Ascending aorta (tissue), 2 donors: ENCODE measurements around the gene GPR62. TPM values are rescaled to one million over a fixed set of nuclear protein-coding genes. Genes with fewer than 3 reads are reported as not detected.
A peak's percentile ranks its signal among the peaks of the same experiment; 100 is the strongest.

Source experiments
- DNase-seq, 2 donors: peaks; one replicate each; pipeline ENCODE4 v3.0.0-alpha.2; 2019; ENCODE audit warnings: low spot score in 2 of 2
- H3K27ac ChIP-seq, 2 donors: fragments of 200-600 bp; sonication (generic); one replicate each; pipeline ENCODE4 v1.5.1; 2016 to 2017; ENCODE audit warnings: mild to moderate bottlenecking in 1 of 2
- H3K27me3 ChIP-seq: fragments of 200-600 bp; sonication (generic); one replicate; pipeline ENCODE4 v1.5.1; 2017
- H3K36me3 ChIP-seq, 2 donors: fragments of 200-600 bp; sonication (generic); one replicate each; pipeline ENCODE4 v1.5.1; 2016
- H3K4me1 ChIP-seq, 2 donors: fragments of 200-600 bp; sonication (generic); one replicate each; pipeline ENCODE4 v1.5.1; 2016 to 2017; ENCODE audit warnings: mild to moderate bottlenecking in 1 of 2
- H3K4me3 ChIP-seq, 2 donors: fragments of 200-600 bp; sonication (generic); one replicate each; pipeline ENCODE4 v1.5.1; 2016 to 2017; ENCODE audit warnings: mild to moderate bottlenecking in 1 of 2
- H3K9me3 ChIP-seq, 2 donors: fragments of 200-600 bp; sonication (generic); one replicate each; pipeline ENCODE4 v1.5.1; 2016
- intact Hi-C: fragments of 100-400 bp; cut with DNase I; formaldehyde crosslinking; loops from one replicate; pipeline ENCODE4 v1.15.1; 2023
- total RNA-seq: library from RNA; depleted of rRNA; stranded (reverse); fragments of >200 nt; gene quantifications from one replicate; pipeline ENCODE4 v1.1.0, GENCODE V29; 2016
- TF ChIP-seq, protein P1 (sequence below), 3 experiments: fragments of 200-600 bp in 2 of 3; fragments of 450-650 bp in 1 of 3; sonication (generic) in 2 of 3; IDR thresholded peaks; one replicate each; pipeline ENCODE4 v1.5.1; 2016 to 2019; ENCODE audit warnings: antibody characterized with exemption in 3 of 3, mild to moderate bottlenecking in 1 of 3, moderate library complexity in 1 of 3

The GPR62 gene
- total RNA-seq, 1 donor from 2014 or later = not detected

DNA sequence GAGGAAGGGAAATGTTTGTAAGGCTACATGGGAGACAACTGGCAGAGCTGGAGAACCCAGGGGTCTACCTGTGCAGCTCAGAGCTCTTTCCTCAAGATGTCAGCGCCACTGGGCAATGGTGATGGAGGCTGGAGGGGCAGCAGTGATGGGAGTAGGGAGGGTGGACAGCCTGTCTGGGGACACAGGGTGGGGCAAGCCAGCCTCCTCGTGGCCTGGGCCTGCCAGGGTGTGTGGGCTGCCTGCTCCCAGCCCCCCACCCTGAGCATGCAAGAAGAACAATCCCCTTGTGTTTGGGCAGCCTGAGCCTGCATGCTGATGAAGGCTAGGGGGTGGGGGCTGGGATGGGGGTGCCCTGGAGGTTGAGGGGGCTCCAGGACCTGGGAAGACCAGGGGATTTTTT, 10.8 kb downstream of the GPR62 start:
- no peaks in the 10 kb centered on the region for H3K9me3 ChIP-seq
- peak overlapping the region; percentile 92 to 95 for H3K27ac ChIP-seq
- intact Hi-C loops = loop anchor here (2.0 to 10.0 kb wide), 2 partner anchors 23 to 1351 kb away; partner anchors contain the start of genes CISH, MAPKAPK3 and PARP3
- peaks cover 1 to 5% of the 10 kb centered on the region in 2 donors for H3K36me3 ChIP-seq
- peaks cover 8 to 35% of the 10 kb centered on the region in 2 donors for H3K4me1 ChIP-seq
- H3K27me3 ChIP-seq = no peaks in the 10 kb centered on the region
- TF ChIP-seq, protein P1, sequence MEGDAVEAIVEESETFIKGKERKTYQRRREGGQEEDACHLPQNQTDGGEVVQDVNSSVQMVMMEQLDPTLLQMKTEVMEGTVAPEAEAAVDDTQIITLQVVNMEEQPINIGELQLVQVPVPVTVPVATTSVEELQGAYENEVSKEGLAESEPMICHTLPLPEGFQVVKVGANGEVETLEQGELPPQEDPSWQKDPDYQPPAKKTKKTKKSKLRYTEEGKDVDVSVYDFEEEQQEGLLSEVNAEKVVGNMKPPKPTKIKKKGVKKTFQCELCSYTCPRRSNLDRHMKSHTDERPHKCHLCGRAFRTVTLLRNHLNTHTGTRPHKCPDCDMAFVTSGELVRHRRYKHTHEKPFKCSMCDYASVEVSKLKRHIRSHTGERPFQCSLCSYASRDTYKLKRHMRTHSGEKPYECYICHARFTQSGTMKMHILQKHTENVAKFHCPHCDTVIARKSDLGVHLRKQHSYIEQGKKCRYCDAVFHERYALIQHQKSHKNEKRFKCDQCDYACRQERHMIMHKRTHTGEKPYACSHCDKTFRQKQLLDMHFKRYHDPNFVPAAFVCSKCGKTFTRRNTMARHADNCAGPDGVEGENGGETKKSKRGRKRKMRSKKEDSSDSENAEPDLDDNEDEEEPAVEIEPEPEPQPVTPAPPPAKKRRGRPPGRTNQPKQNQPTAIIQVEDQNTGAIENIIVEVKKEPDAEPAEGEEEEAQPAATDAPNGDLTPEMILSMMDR (IDR thresholded peaks at IDR 0.05) = no peak
- DNase-seq = no peak
- peak overlapping the region; percentile 87 to 90 for H3K4me3 ChIP-seq

DNA sequence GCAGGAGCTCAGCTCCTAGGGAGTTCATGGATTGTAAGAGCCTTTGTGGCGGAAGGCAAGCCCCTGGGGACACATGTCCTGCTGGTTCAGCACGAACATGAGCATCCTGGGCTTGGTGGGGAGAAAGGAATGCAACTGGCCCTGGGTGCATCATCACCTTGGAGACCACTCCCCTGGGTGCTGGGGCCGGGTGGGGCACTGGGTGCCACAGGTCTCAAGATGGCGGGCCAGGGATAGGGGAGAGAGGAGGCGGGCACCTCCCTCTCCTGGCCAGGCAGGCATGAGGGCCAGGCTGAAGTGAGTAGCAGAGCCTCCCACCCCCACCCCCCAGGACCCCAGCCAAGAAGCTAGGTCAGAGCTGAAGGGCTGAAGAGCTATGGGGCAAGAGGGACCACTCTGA, 11.3 kb downstream of the GPR62 start:
- TF ChIP-seq, protein P1 (IDR thresholded peaks at IDR 0.05) = no peak
- Histone ChIP-seq H3K27me3 (no peaks in the 10 kb centered on the region), H3K4me3 (peak overlapping the region; percentile 87 to 90), H3K9me3 (no peaks in the 10 kb centered on the region), H3K4me1 (peaks cover 8 to 35% of the 10 kb centered on the region in 2 donors), H3K27ac (peak overlapping the region; percentile 92 to 95), H3K36me3 (peaks cover 0 to 2% of the 10 kb centered on the region in 2 donors)
- intact Hi-C loops = loop anchor here (2.0 to 10.0 kb wide), 2 partner anchors 24 to 1352 kb away; partner anchors contain the start of genes CISH, MAPKAPK3 and PARP3
- DNase-seq = no peak

DNA sequence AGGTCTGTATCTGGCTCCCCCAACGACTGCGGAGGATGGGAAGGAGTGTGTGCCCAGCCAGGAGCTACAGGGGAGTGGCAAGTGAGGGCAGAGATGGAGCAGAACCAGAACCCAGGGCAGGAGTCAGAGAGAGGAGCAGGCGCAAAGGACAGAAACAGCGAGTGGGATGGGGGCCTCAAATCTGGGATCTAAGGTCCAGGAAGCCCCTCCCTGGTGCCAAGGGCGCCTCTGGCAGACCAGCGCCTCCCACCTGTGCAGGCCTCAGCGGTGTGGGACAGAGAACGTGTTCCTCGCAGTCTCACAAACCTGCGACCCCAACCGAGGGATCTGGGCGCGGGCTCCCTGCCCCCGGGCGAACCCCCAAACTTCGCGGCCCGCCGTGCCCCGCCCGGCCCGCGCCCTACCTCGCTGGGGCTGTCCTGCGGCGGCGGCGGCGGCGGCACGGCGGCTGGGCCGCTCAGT, 11.8 kb downstream of the GPR62 start:
- Histone ChIP-seq H3K9me3 (no peaks in the 10 kb centered on the region), H3K4me1 (peaks cover 8 to 35% of the 10 kb centered on the region in 2 donors), H3K36me3 (no peaks in the 10 kb centered on the region), H3K27ac (peak overlapping the region; percentile 92 to 95), H3K4me3 (peak overlapping the region; percentile 87 to 90), H3K27me3 (no peaks in the 10 kb centered on the region)
- TF ChIP-seq, protein P1 (IDR thresholded peaks at IDR 0.05) = no peak
- no peak for DNase-seq
- intact Hi-C loops = loop anchor here (1.0 to 10.0 kb wide), 3 partner anchors 11 to 1352 kb away; partner anchors contain the start of genes CISH, MAPKAPK3 and PARP3

DNA sequence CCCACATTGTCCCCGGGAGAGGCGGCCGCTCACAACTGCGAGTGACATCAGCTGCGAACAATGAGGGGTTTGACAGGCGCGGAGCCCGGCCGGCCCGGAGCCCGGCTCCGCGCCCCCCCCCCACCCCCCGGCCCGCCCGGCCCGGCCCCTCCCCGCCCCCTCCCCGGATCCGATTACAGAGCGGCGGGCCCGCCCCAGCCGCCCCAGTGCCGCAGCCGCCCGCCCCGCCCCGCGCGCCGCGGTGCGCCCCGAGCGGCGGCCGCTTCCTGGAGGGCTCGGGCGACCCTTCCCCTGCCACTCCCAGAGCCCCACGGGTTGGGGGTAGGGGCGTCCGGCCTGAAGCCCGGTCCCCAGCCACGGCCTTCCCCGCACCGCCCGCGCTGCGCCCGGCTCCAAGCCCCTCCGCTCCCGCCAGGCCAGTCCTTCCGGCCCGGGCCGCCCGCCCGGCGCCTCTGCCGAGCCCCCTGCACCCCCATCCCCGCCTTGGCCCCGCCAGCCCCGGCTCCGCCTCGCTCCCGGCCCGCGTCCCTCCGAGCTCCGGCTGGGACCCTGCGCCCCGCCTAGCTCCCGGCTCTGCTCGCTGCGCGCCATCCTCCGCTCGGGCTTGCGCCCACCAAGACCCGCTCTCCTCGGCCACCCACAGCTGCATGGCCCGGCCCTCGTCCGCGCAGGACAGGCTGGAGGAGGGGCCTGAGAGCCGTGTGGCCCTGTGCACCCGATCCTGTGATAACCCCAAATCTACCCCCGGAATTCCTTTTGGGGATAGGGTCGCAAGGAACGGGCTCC, 12.4 kb downstream of the GPR62 start, which contains the start of gene PCBP4:
Gene PCBP4 (minus strand): TSS at position 71 of the 786 bp plus-strand sequence. CDS start 6,214 bp downstream, outside the sequence.
- Histone ChIP-seq H3K4me1 (peaks cover 8 to 35% of the 10 kb centered on the region in 2 donors), H3K4me3 (peak within 1 kb of the TSS; percentile 87 to 90), H3K36me3 (no peaks in the 10 kb centered on the region), H3K27me3 (no peaks in the 10 kb centered on the region), H3K9me3 (no peaks in the 10 kb centered on the region), H3K27ac (peak within 1 kb of the TSS; percentile 95 to 96)
- intact Hi-C loops = loop anchor here (1.0 to 10.0 kb wide), 3 partner anchors 11 to 1353 kb away; partner anchors contain the start of genes CISH, MAPKAPK3 and PARP3
- DNase-seq = peak in 1 of 2 donors; percentile 89
- TF ChIP-seq, protein P1 (IDR thresholded peaks at IDR 0.05) = no peak

DNA sequence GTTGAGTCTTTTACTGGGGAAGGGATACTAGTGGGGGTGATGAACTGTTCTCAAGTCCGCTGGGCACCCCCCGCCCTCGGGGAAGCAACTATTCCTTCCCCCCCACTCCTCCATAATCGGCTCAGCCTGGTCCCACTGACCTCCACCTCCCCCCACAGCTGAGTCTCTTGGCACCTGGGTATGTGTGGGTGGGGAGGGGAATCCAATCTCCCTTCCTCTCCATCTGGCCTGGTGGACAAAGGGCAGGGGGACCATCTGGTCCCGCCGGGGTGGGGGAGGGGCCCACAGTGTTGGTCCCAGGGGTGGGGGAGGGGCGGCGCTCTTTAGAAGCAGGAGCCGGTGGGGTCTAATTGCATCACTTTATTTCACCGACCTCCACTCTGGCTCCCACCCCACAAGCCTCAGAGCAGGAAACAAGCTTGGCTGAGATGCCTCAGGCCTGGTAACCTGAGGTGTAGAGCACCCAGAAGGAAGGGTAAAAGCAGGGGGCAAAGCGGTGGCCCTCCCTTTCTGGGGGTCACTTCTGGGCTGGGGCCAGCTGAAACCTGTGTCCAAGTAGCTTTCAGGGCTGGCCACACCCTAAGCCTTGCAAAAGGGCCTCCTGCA, 13.1 kb downstream of the GPR62 start:
- peak overlapping the region; percentile 95 to 96 for H3K27ac ChIP-seq

More for the DNA sequence above, 13.1 kb downstream of the GPR62 start:
- no peaks in the 10 kb centered on the region for H3K36me3 ChIP-seq
- DNase-seq = no peak
- peak overlapping the region; percentile 87 to 90 for H3K4me3 ChIP-seq
- intact Hi-C loops = loop anchor here (10.0 kb wide), 1 partner anchor 1353 kb away; the partner anchor contains the start of genes CISH and MAPKAPK3
- TF ChIP-seq, protein P1 (IDR thresholded peaks at IDR 0.05) = no peak
- H3K27me3 ChIP-seq = no peaks in the 10 kb centered on the region
- peaks cover 8 to 39% of the 10 kb centered on the region in 2 donors for H3K4me1 ChIP-seq
- H3K9me3 ChIP-seq = no peaks in the 10 kb centered on the region
